Brain pericyte (primary cell): ENCODE measurements around the gene TSPAN14.

Experiments used
- DNase-seq: peaks from one replicate; pipeline ENCODE4 v3.0.0-alpha.2; 2012; ENCODE audit warnings: low read depth, low spot score

TSPAN14 gene

GRCh38 chr10:80486785-80487420 is 32.8 kb downstream of the TSPAN14 start:
- no peak for DNase-seq

- no peak for DNase-seq
Observed at GRCh38 chr10:80487421-80487785, 33.3 kb downstream of the TSPAN14 start.

- no peak for DNase-seq
Observed at GRCh38 chr10:80487791-80488538, 33.9 kb downstream of the TSPAN14 start.

GRCh38 chr10:80488539-80489066 is 34.5 kb downstream of the TSPAN14 start:
- no peak for DNase-seq

- DNase-seq = no peak
Observed at GRCh38 chr10:80489371-80490112, 35.4 kb downstream of the TSPAN14 start.

GRCh38 chr10:80491251-80492102 is 37.4 kb downstream of the TSPAN14 start:
- no peak for DNase-seq

- DNase-seq = no peak
Observed at GRCh38 chr10:80492848-80493521, 38.9 kb downstream of the TSPAN14 start.

- peak; percentile 86 for DNase-seq
Observed at GRCh38 chr10:80493522-80494051, 39.5 kb downstream of the TSPAN14 start.

- DNase-seq = no peak
Observed at GRCh38 chr10:80496555-80497172, 42.6 kb downstream of the TSPAN14 start.

- DNase-seq = no peak
Observed at GRCh38 chr10:80497187-80498077, 43.3 kb downstream of the TSPAN14 start.

- DNase-seq = no peak
Observed at GRCh38 chr10:80498078-80498832, 44.1 kb downstream of the TSPAN14 start.

- peak; percentile 88 for DNase-seq
Observed at GRCh38 chr10:80498833-80499741, 45.0 kb downstream of the TSPAN14 start.

GRCh38 chr10:80500572-80501380 is 46.7 kb downstream of the TSPAN14 start:
- no peak for DNase-seq

GRCh38 chr10:80501381-80501912 is 47.3 kb downstream of the TSPAN14 start:
- DNase-seq = no peak

- DNase-seq = no peak
Observed at GRCh38 chr10:80501913-80502521, 47.9 kb downstream of the TSPAN14 start.
